GM23338 (cell line): ENCODE results near the gene EZR. TPM values are rescaled to one million over a fixed set of nuclear protein-coding genes. Genes with fewer than 3 reads are reported as not detected.

Experiments
- ATAC-seq: fragments of 200-7000 bp; cut with Tn5 transposase; 3 replicates; pipeline ENCODE4 v1.9.1; 2020
- DNase-seq: peaks from one replicate; pipeline ENCODE4 v3.0.0-alpha.2; 2015; ENCODE audit warnings: low spot score
- H2AFZ ChIP-seq: fragments of 200-600 bp; sonication (generic); 2 replicates; pipeline ENCODE4 v1.8.0; 2016; ENCODE audit warnings: antibody characterized with exemption, mild to moderate bottlenecking, moderate library complexity
- H3F3A ChIP-seq: fragments of 200-600 bp; sonication (generic); replicated peaks from 2 replicates; pipeline ENCODE4 v1.8.0; 2017; ENCODE audit warnings: antibody characterized with exemption, mixed run types, low read depth
- H3K27ac ChIP-seq: fragments of 200-600 bp; sonication (generic); 2 replicates; pipeline ENCODE4 v1.6.1; 2016; ENCODE audit warnings: low read depth
- H3K27me3 ChIP-seq: fragments of 200-600 bp; sonication (generic); 2 replicates; pipeline ENCODE4 v1.8.0; 2016; ENCODE audit warnings: mild to moderate bottlenecking, mixed run types, moderate library complexity; ENCODE audit not compliant: insufficient read depth
- H3K36me3 ChIP-seq: fragments of 200-600 bp; sonication (generic); 2 replicates; pipeline ENCODE4 v1.8.0; 2016; ENCODE audit warnings: mild to moderate bottlenecking; ENCODE audit not compliant: insufficient read depth
- H3K4me1 ChIP-seq: fragments of 200-600 bp; sonication (generic); 2 replicates; pipeline ENCODE4 v1.8.0; 2016; ENCODE audit warnings: mild to moderate bottlenecking, moderate library complexity; ENCODE audit not compliant: insufficient read depth
- H3K4me2 ChIP-seq: fragments of 200-600 bp; sonication (generic); 2 replicates; pipeline ENCODE4 v1.7.1; 2017; ENCODE audit warnings: mixed run types
- H3K4me3 ChIP-seq: fragments of 200-600 bp; sonication (generic); 2 replicates; pipeline ENCODE4 v1.6.1; 2016; ENCODE audit warnings: mixed run types
- H3K79me2 ChIP-seq: fragments of 200-600 bp; sonication (generic); replicated peaks from 2 replicates; pipeline ENCODE4 v1.8.0; 2017; ENCODE audit warnings: mild to moderate bottlenecking; ENCODE audit not compliant: insufficient read depth
- H3K9me2 ChIP-seq: fragments of 200-600 bp; sonication (generic); 2 replicates; pipeline ENCODE4 v1.8.0; 2017; ENCODE audit not compliant: insufficient read depth
- H4K20me1 ChIP-seq: fragments of 200-600 bp; sonication (generic); replicated peaks from 2 replicates; pipeline ENCODE4 v1.8.0; 2017; ENCODE audit warnings: mild to moderate bottlenecking; ENCODE audit not compliant: insufficient read depth
- H3K27ac Mint-ChIP-seq: 2 replicates; pipeline ENCODE4 v1.8.0; 2020; ENCODE audit warnings: inconsistent platforms, mild to moderate bottlenecking, moderate library complexity, mixed read lengths
- H3K27me3 Mint-ChIP-seq: 3 replicates; pipeline ENCODE4 v1.8.0; 2022; ENCODE audit warnings: low read depth, mild to moderate bottlenecking, moderate library complexity, mixed read lengths, inconsistent platforms; ENCODE audit not compliant: insufficient read depth, poor library complexity
- H3K36me3 Mint-ChIP-seq: 3 replicates; pipeline ENCODE4 v1.8.0; 2021; ENCODE audit warnings: low read depth, mild to moderate bottlenecking, inconsistent platforms, moderate library complexity, mixed read lengths
- H3K4me1 Mint-ChIP-seq: 3 replicates; pipeline ENCODE4 v1.8.0; 2020; ENCODE audit warnings: mild to moderate bottlenecking, inconsistent platforms, mixed read lengths
- H3K4me3 Mint-ChIP-seq: 3 replicates; pipeline ENCODE4 v1.8.0; 2021; ENCODE audit warnings: moderate library complexity, mild to moderate bottlenecking, inconsistent platforms, mixed read lengths
- H3K9me3 Mint-ChIP-seq: 3 replicates; pipeline ENCODE4 v1.8.0; 2020; ENCODE audit warnings: moderate library complexity, mild to moderate bottlenecking, inconsistent platforms, mixed read lengths
- CREB1 ChIP-seq: fragments of 250-450 bp; sonication (Bioruptor Pico); IDR thresholded peaks from 2 replicates; pipeline ENCODE4 v1.5.0; 2020; ENCODE audit warnings: low read depth, mild to moderate bottlenecking, moderate library complexity
- EZH2 ChIP-seq: fragments of 200-600 bp; sonication (generic); IDR thresholded peaks from one replicate; pipeline ENCODE4 v1.8.0; 2017; ENCODE audit warnings: antibody characterized with exemption, mild to moderate bottlenecking, low read depth; ENCODE audit not compliant: unreplicated experiment
- EZH2phosphoT487 ChIP-seq: fragments of 200-600 bp; sonication (generic); IDR thresholded peaks from one replicate; pipeline ENCODE4 v1.8.1; 2018; ENCODE audit warnings: antibody characterized with exemption; ENCODE audit not compliant: unreplicated experiment
- NANOG ChIP-seq: IDR thresholded peaks from 2 replicates; pipeline ENCODE4 v1.6.1; 2016; ENCODE audit warnings: antibody characterized with exemption, borderline replicate concordance
- ZNF331 ChIP-seq: fragments of 250-450 bp; sonication (Bioruptor Pico); IDR thresholded peaks from 2 replicates; pipeline ENCODE4 v1.5.0; 2020; ENCODE audit warnings: low read depth, mild to moderate bottlenecking, moderate library complexity
- polyA plus RNA-seq: library from polyadenylated mRNA; unstranded; fragments of >200 nt; fragmentation: Nextera tagmentation; extraction: Ambion mirVana; gene quantifications from 2 replicates; pipeline ENCODE4 v1.2.1, GENCODE V29; 2016
- total RNA-seq: library from RNA; depleted of rRNA; stranded (reverse); fragments of >200 nt; shearing (Covaris generic); gene quantifications from 2 replicates; pipeline ENCODE4 v1.2.3, GENCODE V29; 2014
- TF ChIP-seq, protein P1 (sequence below): fragments of 250-450 bp; sonication (Bioruptor Pico); IDR thresholded peaks from 2 replicates; pipeline ENCODE4 v1.5.0; 2020; ENCODE audit warnings: mild to moderate bottlenecking, moderate library complexity

The EZR gene
- total and polyA plus RNA-seq, 2 experiments from 2014 or later: 199 to 208 TPM

DNA sequence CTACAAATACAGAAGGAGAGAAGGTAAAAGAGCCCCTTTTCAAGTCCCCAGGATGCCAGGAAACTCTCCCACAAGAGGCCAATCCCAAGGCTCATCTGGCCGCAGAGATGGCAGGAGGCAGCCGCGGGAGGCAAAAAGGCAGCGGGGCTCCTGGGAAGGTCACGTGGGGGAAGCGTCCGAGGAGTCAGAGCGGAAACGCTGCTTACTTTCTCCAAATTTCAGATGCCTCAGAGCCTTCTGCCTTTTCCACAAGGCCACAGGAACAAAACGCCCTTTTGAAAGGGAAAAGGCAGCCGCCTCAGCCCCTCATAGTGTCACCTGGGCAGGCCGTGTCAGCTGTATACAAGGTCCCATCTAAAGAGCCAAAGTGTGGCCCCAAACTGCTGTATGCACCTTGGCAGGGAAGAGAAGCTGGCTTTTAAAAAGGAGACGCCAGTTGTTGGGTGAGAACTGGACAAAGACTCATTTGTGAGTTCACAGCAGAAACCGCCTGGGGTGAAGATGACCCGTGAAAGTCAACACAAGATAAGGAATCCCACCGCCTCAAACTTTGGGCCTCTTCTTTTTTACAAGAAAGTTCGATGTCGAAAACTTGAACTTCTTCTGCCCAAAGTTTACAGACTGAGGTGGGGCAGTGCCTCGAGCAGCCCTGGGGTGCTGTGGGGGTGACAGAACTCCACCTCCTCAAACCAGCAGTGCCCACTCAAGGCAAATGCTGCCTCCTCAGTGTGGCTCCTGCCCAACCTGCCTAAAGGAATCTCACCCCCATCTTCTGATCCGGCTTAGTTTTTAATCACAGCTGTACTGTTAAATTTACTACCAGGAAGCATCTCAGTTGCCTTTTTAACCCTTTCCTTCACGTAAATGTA lies 45.4 kb downstream of the EZR start:
- DNase-seq (no peak), ATAC-seq (peak; percentile 12; the same call in 2 of the 3 replicates)
- H3K27ac Mint-ChIP-seq: peak overlapping the region; percentile 77
- peak overlapping the region; percentile 86; the same call in 1 of the 2 replicates for H3K27ac ChIP-seq
- TF ChIP-seq CREB1 (CRISPR knock-in tag): no peak
- TF ChIP-seq EZH2phosphoT487: no peak
- TF ChIP-seq, protein P1, sequence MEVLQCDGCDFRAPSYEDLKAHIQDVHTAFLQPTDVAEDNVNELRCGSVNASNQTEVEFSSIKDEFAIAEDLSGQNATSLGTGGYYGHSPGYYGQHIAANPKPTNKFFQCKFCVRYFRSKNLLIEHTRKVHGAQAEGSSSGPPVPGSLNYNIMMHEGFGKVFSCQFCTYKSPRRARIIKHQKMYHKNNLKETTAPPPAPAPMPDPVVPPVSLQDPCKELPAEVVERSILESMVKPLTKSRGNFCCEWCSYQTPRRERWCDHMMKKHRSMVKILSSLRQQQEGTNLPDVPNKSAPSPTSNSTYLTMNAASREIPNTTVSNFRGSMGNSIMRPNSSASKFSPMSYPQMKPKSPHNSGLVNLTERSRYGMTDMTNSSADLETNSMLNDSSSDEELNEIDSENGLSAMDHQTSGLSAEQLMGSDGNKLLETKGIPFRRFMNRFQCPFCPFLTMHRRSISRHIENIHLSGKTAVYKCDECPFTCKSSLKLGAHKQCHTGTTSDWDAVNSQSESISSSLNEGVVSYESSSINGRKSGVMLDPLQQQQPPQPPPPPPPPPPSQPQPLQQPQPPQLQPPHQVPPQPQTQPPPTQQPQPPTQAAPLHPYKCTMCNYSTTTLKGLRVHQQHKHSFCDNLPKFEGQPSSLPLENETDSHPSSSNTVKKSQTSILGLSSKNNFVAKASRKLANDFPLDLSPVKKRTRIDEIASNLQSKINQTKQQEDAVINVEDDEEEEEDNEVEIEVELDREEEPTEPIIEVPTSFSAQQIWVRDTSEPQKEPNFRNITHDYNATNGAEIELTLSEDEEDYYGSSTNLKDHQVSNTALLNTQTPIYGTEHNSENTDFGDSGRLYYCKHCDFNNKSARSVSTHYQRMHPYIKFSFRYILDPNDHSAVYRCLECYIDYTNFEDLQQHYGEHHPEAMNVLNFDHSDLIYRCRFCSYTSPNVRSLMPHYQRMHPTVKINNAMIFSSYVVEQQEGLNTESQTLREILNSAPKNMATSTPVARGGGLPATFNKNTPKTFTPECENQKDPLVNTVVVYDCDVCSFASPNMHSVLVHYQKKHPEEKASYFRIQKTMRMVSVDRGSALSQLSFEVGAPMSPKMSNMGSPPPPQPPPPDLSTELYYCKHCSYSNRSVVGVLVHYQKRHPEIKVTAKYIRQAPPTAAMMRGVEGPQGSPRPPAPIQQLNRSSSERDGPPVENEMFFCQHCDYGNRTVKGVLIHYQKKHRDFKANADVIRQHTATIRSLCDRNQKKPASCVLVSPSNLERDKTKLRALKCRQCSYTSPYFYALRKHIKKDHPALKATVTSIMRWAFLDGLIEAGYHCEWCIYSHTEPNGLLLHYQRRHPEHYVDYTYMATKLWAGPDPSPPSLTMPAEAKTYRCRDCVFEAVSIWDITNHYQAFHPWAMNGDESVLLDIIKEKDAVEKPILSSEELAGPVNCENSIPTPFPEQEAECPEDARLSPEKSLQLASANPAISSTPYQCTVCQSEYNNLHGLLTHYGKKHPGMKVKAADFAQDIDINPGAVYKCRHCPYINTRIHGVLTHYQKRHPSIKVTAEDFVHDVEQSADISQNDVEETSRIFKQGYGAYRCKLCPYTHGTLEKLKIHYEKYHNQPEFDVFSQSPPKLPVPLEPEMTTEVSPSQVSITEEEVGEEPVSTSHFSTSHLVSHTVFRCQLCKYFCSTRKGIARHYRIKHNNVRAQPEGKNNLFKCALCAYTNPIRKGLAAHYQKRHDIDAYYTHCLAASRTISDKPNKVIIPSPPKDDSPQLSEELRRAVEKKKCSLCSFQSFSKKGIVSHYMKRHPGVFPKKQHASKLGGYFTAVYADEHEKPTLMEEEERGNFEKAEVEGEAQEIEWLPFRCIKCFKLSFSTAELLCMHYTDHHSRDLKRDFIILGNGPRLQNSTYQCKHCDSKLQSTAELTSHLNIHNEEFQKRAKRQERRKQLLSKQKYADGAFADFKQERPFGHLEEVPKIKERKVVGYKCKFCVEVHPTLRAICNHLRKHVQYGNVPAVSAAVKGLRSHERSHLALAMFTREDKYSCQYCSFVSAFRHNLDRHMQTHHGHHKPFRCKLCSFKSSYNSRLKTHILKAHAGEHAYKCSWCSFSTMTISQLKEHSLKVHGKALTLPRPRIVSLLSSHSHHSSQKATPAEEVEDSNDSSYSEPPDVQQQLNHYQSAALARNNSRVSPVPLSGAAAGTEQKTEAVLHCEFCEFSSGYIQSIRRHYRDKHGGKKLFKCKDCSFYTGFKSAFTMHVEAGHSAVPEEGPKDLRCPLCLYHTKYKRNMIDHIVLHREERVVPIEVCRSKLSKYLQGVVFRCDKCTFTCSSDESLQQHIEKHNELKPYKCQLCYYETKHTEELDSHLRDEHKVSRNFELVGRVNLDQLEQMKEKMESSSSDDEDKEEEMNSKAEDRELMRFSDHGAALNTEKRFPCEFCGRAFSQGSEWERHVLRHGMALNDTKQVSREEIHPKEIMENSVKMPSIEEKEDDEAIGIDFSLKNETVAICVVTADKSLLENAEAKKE (CRISPR knock-in tag): no peak
- no peak for TF ChIP-seq ZNF331 (CRISPR knock-in tag)
- no peak for TF ChIP-seq NANOG
- TF ChIP-seq EZH2: no peak
- no peak overlapping the region for H2AFZ ChIP-seq
- peaks cover 8% of the 10 kb centered on the region for H3K4me1 ChIP-seq
- H4K20me1 ChIP-seq: peaks cover 49% of the 10 kb centered on the region
- H3K36me3 ChIP-seq: peaks cover 71% of the 10 kb centered on the region
- peaks cover 30% of the 10 kb centered on the region for H3K27me3 Mint-ChIP-seq
- H3K27me3 ChIP-seq: no peaks in the 10 kb centered on the region
- peaks cover 35% of the 10 kb centered on the region for H3K79me2 ChIP-seq
- no peaks in the 10 kb centered on the region for H3K9me3 Mint-ChIP-seq
- no peak overlapping the region for H3K4me3 ChIP-seq
- no peaks in the 10 kb centered on the region for H3K9me2 ChIP-seq
- H3F3A ChIP-seq: peaks cover 53% of the 10 kb centered on the region
- H3K4me3 Mint-ChIP-seq: no peak overlapping the region
- H3K4me1 Mint-ChIP-seq: peaks cover 43% of the 10 kb centered on the region
- peaks cover 99% of the 10 kb centered on the region for H3K36me3 Mint-ChIP-seq
- H3K4me2 ChIP-seq: no peak overlapping the region
